Fibroblast of mammary gland (primary cell): Measurements from ENCODE around the gene COL27A1.

Experiments
- DNase-seq: peaks from one replicate; pipeline ENCODE4 v3.0.0-alpha.2; 2010; ENCODE audit warnings: low read depth
- H3K4me3 ChIP-seq: 2 replicates; pipeline ENCODE4 v1.5.1; 2011; ENCODE audit warnings: low read depth, mild to moderate bottlenecking, low read length, moderate library complexity; ENCODE audit not compliant: control insufficient read depth
- CTCF ChIP-seq: conservative IDR thresholded peaks from 2 replicates; pipeline ENCODE4 v1.5.1; 2011; ENCODE audit warnings: low read depth, low read length, inconsistent platforms; ENCODE audit not compliant: control insufficient read depth, insufficient read depth

COL27A1 gene

GRCh38 chr9:114350636-114351401 is 195.5 kb downstream of the COL27A1 start:
- no peak for TF ChIP-seq CTCF
- H3K4me3 ChIP-seq: no peak overlapping the region
- DNase-seq: no peak

- no peak for DNase-seq
- no peak overlapping the region for H3K4me3 ChIP-seq
- no peak for TF ChIP-seq CTCF
Measured at GRCh38 chr9:114351932-114352331, 196.6 kb downstream of the COL27A1 start.

GRCh38 chr9:114355821-114356220 is 200.5 kb downstream of the COL27A1 start:
- DNase-seq: no peak
- TF ChIP-seq CTCF: no peak
- no peak overlapping the region for H3K4me3 ChIP-seq

GRCh38 chr9:114356792-114357191 is 201.5 kb downstream of the COL27A1 start:
- no peak for TF ChIP-seq CTCF
- no peak overlapping the region for H3K4me3 ChIP-seq
- no peak for DNase-seq

- DNase-seq: no peak
- no peak for TF ChIP-seq CTCF
- no peak overlapping the region for H3K4me3 ChIP-seq
Measured at GRCh38 chr9:114357360-114357759, 202.0 kb downstream of the COL27A1 start.

- H3K4me3 ChIP-seq: no peak overlapping the region
- no peak for DNase-seq
- no peak for TF ChIP-seq CTCF
Measured at GRCh38 chr9:114357911-114358328, 202.6 kb downstream of the COL27A1 start.
